Posterior vena cava (tissue), 2 donors: Measurements from ENCODE around the gene AK6. TPM values are rescaled to one million over a fixed set of nuclear protein-coding genes. Genes with fewer than 3 reads are reported as not detected.
A peak's percentile ranks its signal among the peaks of the same experiment; 100 is the strongest.
"Not testable (repeated sequence)": the region's sequence is repeated elsewhere in the genome, so short reads cannot be mapped to it uniquely, and the experiment has no call there.

Source experiments
- DNase-seq: peaks from one replicate; pipeline ENCODE4 v3.0.0-alpha.2; 2020; ENCODE audit warnings: low spot score
- intact Hi-C, 2 donors: fragments of 100-400 bp; cut with DNase I; formaldehyde crosslinking; loops; one replicate each; pipeline versions ENCODE4 v1.14.1 to v1.14.2; 2022 to 2023
- long read RNA-seq, 2 donors: library from polyadenylated mRNA; unstranded; transcript quantifications; one replicate each; pipeline ENCODE4 v2.0.0, GENCODE V29; 2020 to 2021
- total RNA-seq, 2 donors: library from RNA; stranded (reverse); fragmentation: NEBNext Ultra II Directional; extraction: Animal tissue kit (Norgen Biotek cat#: 25700); gene quantifications; one replicate each; pipeline ENCODE4 v1.2.1, GENCODE V29; 2021
- donor health status: DM: yes; HTN: yes; CAD: no.
- donor health status: DM: yes; HTN: yes; CAD: no.

AK6 gene
- total RNA-seq: 10 to 100 TPM; 31.9 to 36.1 TPM
- long read RNA-seq, donor 1, partial matches to known transcripts: 0 of 4 reads
- long read RNA-seq, donor 1, other reads (novel, unspliced or antisense): 0 of 4 reads
- long read RNA-seq, donor 2, transcript AK6-202 (5 exons, 1,648 nt): major isoform, 24 of 27 reads
- long read RNA-seq, donor 2, partial matches to known transcripts: 1 of 27 reads
- long read RNA-seq, donor 2, other reads (novel, unspliced or antisense): 2 of 27 reads

- DNase-seq: peak; percentile 98
- intact Hi-C loops: loop anchor here in 1 of 2 donors (10.0 kb wide), 1 partner anchor 275 kb away; the partner anchor contains the start of gene SLC30A5
Measured at GRCh38 chr5:69369340-69370121, at the start of gene AK6, which contains the start of the genes RAD17 and TAF9. Gene AK6, minus strand, starts transcription at chr5:69369520. Its CDS starts 30 bp downstream, at chr5:69369490. Gene RAD17, plus strand, starts transcription at chr5:69369818. Its CDS starts 2,391 bp downstream, at chr5:69372209. Gene TAF9, minus strand, starts transcription at chr5:69369520. Its CDS starts 3,783 bp downstream, at chr5:69365737.

GRCh38 chr5:69418554-69418953 lies 49.2 kb upstream of the AK6 start:
- no peak for DNase-seq
- intact Hi-C loops: no loop called here

- intact Hi-C loops: no loop called here
- no peak for DNase-seq
Measured at GRCh38 chr5:69416699-69417098, 47.4 kb upstream of the AK6 start.

- no peak for DNase-seq
- intact Hi-C loops: no loop called here
Measured at GRCh38 chr5:69416180-69416579, 46.9 kb upstream of the AK6 start.

- intact Hi-C loops: no loop called here
- DNase-seq: no peak
Measured at GRCh38 chr5:69415584-69415958, 46.3 kb upstream of the AK6 start.

DNA sequence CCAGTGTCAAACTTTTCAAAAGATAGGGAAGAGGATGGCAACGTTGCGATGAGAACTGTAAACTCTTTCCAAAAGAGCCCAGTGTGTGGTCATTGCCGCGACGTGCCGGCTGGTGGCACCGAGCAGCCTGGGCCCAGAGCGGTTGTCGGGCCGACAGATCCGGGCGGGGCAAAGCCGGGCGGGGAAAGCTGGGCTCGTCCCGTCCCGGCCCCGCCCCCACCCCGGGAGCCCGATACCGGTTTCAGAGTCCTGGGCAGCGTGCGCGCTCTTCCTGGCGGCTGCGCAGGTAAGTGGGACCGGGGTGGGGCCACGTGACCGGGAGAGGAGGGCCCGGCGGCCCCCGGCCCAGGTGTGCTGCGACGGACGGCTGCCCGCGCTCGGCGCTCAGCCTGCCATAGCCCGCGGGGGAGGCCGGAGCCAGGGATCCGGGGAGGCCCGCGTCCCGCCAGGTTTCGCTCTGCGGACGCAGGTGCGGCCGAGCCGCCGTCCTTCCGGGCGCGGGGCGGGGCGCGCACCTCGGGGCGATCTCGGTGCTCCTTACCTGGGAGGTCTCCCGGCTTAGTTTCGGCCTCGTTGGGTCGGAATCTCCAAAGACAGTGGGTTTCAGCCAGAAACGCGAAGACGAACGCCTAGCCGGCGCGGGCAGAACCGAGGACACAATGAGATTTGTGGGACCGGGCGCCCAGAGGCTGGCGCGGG lies 45.7 kb upstream of the AK6 start, which contains the start of gene MARVELD2:
Gene MARVELD2, plus strand, starts transcription at position 232 of the 699 bp plus-strand sequence. CDS start 4,270 bp downstream, outside the sequence.
- peak; percentile 88 for DNase-seq
- intact Hi-C loops: no loop called here

DNA sequence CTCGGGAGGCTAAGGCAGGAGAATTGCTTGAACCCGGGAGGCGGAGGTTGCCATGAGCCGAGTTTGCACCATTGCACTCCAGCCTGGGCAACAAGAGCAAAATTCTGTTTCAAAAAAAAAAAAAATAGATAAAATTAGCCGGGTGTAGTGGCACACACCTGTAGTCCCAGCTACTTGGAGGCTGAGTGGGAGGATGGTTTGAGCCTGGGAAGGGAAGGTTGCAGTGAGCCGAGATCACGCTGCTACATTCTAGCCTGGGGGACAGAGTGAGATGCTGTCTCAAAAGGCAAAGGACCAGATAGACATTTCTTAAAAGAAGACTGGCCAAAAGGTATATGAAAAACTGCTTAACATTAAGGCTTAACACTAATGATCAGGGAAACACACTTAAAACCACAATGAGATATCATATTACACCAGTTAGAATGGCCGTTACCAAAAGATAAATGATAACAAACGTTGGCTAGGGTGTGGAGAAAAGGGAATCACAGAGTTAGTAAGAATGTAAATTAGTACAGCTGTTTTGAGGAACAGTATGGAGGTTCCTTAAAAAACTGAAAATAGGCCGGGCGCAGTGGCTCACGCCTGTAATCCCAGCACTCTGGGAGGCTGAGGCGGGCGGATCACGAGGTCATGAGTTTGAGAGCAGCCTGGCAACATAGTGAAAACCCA lies 35.5 kb upstream of the AK6 start:
- intact Hi-C loops: no loop called here
- DNase-seq: no peak

DNA sequence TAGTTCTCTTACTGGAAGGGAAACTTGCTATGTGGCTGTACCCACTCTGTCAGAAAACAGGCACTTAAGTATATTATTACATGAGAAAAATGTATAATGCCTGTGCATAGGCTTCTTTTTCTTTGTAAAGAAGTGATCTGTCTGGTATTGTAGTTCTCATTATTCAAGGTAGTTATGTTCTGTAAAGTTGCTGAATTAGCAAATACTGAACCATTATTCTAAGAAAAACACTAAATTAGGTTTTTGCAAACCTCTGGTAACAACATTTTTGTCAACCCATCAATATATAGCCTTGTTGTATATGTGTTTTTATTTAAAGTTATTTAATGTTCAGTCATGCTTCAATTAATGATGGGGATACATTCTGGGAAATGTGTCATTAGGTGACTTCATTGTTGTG lies 9.1 kb upstream of the AK6 start:
- DNase-seq: no peak
- intact Hi-C loops: no loop called here

- no peak for DNase-seq
- intact Hi-C loops: no loop called here
Measured at GRCh38 chr5:69374911-69375446, 5.7 kb upstream of the AK6 start.

DNA sequence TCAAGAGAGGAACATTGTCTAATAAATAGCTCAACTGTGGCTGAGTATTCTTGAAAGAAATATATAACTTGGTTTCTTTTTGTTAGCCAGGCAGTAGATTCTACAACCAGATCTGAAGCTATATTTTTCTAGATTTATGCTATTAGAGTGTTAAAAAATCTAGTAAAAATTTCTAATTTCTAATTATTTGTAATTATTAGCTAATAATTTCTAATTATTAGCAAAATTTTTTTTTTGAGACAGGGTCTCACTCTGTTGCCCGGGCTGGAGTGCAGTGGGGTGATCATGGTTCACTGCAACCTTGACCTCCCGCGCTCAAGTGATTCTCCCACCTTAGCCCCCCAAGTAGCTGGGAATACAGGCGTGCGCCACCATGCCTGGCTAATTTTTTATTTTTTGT lies 3.1 kb upstream of the AK6 start:
- DNase-seq: no peak
- intact Hi-C loops: no loop called here

GRCh38 chr5:69370335-69370734 lies 1.0 kb upstream of the AK6 start:
- intact Hi-C loops, DNase-seq: not testable (repeated sequence)

DNA sequence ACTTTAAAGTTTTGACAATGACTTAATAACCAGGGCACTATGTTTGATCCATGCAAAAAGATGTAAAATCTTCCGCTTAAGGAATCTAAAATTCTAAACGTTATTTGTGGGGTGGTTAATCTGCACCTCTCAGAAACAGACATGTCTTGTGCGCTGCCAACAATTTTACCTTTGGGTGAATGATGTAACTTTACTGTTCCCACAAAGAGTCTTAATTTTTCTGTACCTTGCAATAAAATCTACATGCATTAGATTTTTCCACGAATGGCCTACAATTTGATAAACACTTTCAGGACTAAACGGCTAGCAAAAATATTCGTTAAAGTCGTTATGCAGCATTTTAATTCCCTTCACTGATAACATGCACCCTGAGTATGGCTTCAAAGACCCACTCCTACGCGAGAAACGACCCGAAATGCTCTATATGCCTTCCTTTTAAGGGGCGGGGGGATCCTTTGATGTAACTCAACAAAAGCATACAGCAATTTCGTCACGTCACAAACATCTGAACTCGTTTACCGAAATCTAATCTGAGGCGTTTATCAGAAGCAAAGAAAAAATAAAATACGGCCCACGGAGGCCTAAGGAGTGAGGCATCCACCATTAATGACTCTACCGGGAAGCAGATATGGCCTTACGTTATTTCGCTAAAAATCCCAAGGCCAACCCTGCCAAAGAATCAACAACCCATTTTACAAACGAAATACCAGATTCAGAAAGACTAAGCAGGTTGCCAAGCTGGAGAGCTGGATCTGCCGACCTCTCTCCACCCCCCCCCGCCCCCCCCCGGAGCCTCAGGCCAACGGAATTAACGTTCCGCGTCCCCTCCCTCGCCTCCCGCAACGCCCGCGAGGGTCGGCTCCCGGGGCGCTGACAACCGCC lies 621 bp downstream of the AK6 start:
- DNase-seq: no peak
- intact Hi-C loops: loop anchor here in 1 of 2 donors (10.0 kb wide), 1 partner anchor 274 kb away; the partner anchor contains the start of gene SLC30A5

DNA sequence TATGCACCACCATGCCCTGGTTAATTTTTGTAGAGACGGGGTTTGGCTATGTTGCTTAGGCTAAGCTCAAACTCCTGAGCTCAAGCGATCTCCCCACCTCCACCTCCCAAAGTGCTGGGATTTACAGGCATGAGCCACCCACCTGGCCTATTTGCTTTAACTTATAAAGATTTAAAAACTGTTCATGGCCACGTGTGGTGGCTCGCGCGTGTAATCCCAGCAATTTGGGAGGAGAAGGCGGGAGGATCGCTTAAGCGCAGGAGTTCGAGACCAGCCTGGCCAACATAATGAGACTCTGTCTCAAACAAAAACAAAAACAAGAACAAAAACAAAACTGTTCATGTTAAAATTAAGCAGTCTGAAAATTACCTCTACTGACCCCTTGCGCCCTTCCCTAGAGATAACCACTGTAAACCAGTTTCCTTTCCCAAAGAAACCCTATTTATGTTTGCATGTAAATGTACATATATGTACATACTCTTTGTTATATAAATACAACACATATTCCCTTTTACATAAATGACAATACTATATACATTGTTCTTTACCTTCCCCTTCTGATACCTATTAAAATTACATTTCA lies 1.5 kb downstream of the AK6 start:
- intact Hi-C loops: loop anchor here in 1 of 2 donors (10.0 kb wide), 1 partner anchor 273 kb away; the partner anchor contains the start of gene SLC30A5
- DNase-seq: no peak

DNA sequence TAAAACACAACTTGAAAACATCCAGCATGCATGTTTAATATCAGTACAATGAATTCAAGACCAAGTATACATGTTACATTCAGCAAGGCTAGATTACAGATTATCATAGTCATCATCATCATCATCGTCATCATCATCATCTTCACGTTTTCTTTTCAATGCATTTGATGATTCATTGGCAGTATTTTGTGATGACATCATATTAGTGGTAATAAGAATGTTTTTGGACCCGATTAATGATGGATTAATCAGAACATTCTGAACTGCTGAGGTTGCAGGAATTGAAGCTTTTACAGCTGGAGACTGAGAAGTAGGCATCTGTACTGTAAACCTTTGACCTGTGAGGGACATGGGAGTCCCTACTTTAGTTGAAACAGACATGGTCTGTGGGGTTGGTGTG lies 4.5 kb downstream of the AK6 start:
- intact Hi-C loops: loop anchor here in 1 of 2 donors (10.0 kb wide), 1 partner anchor 270 kb away; the partner anchor contains the start of gene SLC30A5

GRCh38 chr5:69364414-69364813 lies 4.9 kb downstream of the AK6 start:
- intact Hi-C loops: loop anchor here in 1 of 2 donors (10.0 kb wide), 1 partner anchor 270 kb away; the partner anchor contains the start of gene SLC30A5
- no peak for DNase-seq

More for the DNA sequence above, 4.5 kb downstream of the AK6 start:
- no peak for DNase-seq

- intact Hi-C loops: loop anchor here in 1 of 2 donors (10.0 kb wide), 1 partner anchor 266 kb away; the partner anchor contains the start of gene SLC30A5
- DNase-seq: no peak
Measured at GRCh38 chr5:69360442-69360841, 8.9 kb downstream of the AK6 start.

GRCh38 chr5:69359699-69360098 lies 9.6 kb downstream of the AK6 start:
- no peak for DNase-seq
- intact Hi-C loops: loop anchor here in 1 of 2 donors (10.0 kb wide), 1 partner anchor 265 kb away; the partner anchor contains the start of gene SLC30A5
